ENCODE data around the gene ARFGAP3.

Gene ARFGAP3

DNA sequence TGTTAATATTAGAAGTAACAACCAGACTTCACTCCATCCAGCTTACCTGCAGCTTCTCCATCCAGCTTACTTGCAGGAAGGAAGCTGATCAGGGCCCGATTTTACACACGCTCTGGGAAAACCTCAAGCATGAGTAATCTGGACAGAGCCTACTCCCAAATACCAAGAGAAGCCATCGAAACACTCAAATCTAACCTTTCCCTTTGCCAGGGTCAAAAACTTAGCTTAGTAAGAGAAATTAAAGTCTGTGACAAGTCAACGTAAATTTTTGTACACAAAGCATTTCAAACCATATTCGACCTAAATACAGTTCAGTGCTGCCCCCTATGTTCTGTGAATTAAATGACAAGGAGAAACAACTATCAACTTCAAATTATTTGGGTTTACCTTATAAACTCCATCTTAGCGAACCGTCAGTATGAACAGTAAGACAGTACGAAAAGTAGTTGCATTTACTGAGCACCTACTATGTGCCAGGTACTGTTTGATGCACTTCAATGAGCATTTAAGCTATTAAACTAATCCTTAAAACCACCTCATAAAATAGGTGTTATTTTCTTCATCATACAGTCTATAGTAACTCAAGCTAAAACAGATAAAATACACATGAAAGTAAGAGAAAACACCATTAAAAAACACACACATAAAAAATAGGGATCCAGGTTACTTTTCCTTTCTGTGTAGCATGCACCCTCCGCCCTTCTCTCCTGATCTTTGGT is 36.9 kb downstream of the ARFGAP3 start:
- DNase-seq (ENCODE audit: low read depth, low spot score): no peak

DNA sequence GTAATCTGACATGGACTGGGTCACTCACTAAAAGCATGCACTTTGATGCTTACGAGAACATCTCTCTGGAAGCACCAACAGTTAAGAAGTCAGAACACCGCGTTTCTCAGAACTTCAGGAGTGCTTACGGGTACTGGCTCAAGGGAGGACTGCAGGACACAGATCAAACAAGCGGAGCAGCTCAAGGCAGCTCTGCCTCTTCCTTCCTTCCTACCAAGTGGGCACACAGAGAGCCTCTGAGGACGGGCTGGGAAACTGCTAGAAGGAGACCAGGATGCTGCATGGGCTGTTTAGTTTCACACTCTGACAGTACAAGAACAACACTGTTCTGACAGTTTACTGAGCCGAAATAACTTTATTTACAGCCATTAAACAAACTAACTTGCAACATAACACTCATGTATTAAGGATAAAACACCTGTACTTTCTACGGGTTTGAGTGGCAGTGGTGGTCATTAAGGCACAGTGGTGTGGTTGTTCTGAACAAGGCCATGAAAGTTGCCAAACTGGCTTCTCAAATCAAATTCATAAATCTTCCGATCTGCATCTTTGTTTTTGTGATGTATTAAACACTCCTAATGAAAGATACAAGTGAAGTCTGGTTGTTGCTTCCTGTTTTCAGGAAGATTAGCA is 37.5 kb downstream of the ARFGAP3 start:
- DNase-seq (ENCODE audit: low read depth, low spot score): no peak

DNA sequence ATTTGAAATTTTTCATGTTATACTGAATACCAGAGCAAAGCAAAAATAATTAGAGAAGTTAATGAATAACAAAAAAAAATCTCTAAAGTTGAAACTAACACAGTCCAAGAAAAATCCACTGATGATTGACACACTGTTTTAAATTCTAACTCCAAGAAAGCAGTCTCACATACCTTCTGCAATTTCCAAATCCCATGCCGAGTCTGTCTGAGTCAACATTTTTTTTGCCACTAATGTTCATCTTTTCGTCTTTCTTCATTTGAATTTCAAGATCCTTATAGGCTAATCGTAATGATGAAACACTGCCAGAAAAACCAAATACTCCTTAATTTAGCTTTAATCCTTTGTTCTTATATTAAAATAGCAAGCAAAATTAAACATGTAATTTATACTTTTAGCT is 39.5 kb downstream of the ARFGAP3 start:
- DNase-seq (ENCODE audit: low read depth, low spot score): no peak

- DNase-seq (ENCODE audit: low read depth, low spot score): no peak
These were observed 40.7 kb downstream of the ARFGAP3 start for GRCh38 chr22:42816336-42816735.

DNA sequence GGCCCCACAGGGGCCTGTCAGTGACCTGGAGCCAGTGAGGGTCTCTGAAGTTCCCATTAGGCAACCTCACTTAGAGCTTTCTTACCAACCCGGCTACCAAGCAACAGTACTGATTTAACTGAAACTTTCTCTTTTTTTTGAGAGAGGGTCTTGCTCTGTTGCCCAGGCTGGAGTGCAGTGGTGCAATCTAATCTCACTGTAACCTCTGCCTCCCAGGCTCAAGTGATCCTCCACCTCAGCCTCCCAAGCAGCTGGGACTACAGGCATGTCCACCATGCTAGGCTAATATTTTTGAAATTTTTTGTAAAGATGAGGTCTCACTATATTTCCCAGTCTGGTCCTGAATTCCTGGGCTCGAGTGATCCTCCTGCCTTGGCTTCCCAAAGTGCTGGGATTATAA is 42.5 kb downstream of the ARFGAP3 start:
- DNase-seq (ENCODE audit: low read depth, low spot score): no peak

GRCh38 chr22:42814215-42814614 is 42.9 kb downstream of the ARFGAP3 start:
- DNase-seq (ENCODE audit: low read depth, low spot score): no peak

DNA sequence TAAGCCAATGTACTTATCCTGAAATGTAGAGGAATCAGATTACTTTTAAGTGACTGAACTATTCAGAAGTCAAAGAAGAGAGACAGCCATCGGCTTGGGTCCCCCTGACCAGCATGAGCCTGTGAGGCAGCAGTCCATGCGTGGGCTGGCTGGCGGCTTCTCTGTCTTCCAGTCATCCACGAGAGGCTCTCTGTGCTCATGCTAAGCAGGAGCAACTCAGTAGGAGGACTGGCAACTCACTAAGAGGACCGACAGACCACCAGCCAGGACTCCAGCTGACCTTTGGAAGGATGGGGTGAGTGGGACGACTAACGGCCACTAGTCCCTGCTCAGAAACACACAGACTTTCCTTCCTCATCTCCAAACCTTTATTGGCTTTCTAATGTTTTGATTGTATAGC is 43.6 kb downstream of the ARFGAP3 start:
- no peak for DNase-seq (ENCODE audit: low read depth, low spot score)

GRCh38 chr22:42811459-42811858 is 45.6 kb downstream of the ARFGAP3 start:
- no peak for DNase-seq (ENCODE audit: low read depth, low spot score)

DNA sequence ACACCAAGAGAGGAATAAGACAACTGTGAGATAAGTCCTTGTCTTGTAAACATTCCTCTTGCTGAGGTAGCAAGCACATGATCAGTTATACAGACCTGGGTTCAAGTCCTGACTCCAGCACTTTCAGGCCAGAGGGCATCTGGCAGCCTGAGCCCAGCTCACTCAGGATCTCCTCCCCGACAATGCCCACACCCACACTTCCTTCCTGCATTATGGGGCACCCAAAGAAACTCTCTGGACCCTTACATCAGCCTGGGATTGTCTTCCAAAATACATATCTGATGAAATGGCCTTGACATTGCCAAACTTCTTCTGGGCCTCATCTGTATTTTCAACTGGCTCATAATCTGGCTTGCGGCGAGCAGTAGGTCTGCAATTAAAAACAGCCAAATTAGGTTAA is 48.6 kb downstream of the ARFGAP3 start:
- no peak for DNase-seq (ENCODE audit: low read depth, low spot score)

- no peak for DNase-seq (ENCODE audit: low read depth, low spot score)
These were observed 49.9 kb downstream of the ARFGAP3 start for GRCh38 chr22:42807185-42807584.

DNA sequence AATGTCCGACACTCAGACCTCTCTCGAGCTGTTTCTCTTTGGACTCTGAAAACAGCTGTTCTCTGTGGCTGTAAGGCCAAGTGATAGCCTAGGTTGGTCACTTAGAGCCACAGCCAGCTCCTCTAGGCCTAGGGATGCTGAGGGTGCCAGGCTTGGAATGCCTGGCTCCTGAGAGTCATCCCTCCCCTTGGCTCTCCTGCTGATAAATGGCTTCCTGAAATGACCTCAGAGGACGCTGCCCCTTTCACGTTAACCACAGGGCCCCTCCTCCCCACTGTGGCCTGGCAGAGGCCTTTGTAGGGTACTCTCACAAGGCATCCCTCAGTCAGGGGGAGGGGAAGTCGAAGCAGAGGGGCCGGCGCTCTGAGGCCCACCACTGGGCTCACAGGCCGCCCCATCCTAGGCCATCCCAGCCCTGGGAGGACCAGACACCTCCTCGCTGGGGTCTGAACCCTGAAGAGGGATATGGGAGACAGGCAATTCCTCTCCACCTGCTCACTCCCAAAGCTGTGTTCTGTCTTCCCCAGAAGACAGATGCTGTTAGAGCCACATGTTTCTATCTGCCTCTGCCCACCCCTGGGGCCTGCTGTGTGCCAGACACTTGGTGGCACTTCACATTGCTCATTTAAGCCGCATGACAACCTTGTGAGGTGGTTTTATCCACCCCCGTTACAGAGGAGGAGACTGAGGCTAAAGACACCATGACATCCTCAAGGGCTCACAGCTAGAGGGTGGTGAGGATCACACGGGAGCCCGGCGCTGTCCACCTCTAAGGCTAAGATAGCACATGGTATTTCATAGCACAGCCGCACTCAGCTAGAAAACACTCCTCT is 50.9 kb downstream of the ARFGAP3 start:
- DNase-seq (ENCODE audit: low read depth, low spot score): no peak

DNA sequence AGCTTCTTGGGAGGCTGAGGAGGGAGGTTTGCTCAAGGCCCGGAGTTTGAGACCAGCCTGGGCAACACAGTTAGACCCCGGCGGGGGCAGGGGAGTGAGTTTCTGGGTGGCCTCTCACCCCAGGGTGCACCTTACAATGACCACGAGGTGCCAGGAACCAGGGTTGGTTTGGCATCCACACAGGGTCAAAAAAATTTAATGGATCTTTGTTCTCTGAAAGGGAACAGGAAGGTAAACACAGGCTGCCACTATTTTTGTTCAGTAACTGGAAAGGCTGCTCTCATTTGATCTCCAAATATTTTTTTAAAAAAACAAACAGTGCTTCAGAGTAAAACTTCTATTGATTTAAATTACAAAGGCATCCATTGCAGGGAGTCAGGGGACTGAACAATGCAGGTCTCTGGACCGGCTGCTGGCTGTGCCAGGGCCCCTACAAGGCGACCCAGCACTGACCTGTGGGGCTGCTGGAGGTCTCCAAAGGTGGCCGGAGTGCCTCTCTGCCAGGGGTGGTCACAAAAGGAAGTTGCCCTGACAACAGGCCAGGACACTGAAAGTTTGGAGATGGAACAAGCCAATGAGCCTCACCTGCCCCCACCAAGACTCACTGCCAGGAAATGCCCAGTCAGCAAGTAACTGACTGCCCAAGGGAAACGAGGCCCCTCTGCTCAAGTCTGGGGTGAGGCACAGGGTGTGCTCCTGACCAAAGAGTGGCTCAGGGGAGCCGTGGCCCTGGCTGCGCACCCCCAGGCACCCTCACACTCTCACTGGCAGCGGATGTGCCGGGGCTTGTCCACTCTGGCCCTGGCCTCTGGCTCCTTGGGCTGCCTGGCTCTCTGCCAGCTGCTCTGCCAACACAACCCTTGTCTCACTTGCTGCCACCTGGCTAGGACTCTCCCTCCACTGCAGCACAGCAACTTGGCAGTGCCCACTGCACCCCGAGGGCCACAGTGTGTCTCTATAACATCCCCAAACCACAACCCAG is 51.8 kb downstream of the ARFGAP3 start:
- DNase-seq (ENCODE audit: low read depth, low spot score): no peak

DNA sequence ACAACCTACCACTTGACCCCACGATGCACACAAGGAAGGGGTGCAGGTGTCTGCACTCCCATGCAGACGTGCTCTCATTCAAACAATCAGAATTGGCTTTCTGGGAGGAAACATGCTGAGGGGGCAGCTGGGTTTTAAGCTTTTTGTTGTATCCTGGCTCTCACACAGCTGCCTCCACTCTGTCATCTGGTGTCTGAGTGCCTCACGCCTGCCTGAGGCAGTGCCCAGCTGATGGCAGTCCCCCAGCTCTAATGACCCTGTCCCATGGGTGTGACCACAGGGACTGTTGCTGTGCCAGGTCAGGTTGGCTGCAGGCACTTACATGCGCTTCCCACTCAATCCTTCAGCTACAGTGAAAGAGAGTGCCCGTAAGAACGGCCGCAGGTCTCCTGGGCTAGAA is 53.7 kb downstream of the ARFGAP3 start:
- no peak for DNase-seq (ENCODE audit: low read depth, low spot score)

GRCh38 chr22:42801252-42802080 is 55.6 kb downstream of the ARFGAP3 start:
- no peak for DNase-seq (ENCODE audit: low read depth, low spot score)

DNA sequence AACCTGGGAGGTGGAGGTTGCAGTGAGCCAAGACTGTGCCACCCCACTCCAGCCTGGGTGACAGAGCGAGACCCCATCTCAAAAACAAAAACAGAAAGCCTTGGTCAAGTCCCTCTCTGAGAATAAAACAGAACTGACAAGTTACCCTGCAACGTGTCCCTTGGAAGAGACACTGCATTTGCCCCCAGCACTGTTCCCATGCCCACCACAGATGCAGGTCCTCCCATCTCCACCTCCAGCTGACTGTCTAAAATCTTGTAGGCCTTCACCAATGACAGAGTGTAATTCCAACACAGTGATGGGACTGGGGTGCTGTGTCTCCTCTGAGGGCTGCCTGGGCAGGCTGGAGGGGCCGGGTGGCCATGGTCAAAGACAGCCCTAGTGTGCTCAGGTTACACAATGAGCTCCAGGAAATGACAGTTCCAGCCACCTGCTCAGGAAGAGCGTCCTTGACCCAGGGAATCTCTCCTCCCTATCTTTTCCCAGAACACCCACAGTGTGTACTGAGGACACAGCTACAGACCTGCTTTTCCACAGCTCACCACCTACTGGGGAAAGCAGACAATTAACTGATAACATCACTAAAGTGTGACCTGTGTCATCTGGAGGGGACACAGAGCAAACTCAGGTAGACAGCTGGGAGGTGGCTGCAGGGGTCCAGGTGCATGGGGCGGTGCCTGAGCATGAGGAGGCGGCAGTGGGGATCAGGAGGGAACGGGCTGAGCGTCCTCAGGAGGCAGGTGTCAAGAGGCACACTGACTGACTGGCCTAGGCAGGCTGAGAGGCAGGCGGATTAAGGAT is 56.4 kb downstream of the ARFGAP3 start:
- DNase-seq (ENCODE audit: low read depth, low spot score): no peak

- no peak for DNase-seq (ENCODE audit: low read depth, low spot score)
These were observed 57.3 kb downstream of the ARFGAP3 start for GRCh38 chr22:42799461-42800405.

GRCh38 chr22:42799061-42799460 is 58.0 kb downstream of the ARFGAP3 start:
- no peak for DNase-seq (ENCODE audit: low read depth, low spot score)

GRCh38 chr22:42797011-42797410 is 60.1 kb downstream of the ARFGAP3 start:
- DNase-seq (ENCODE audit: low read depth, low spot score): no peak

GRCh38 chr22:42796081-42796480 is 61.0 kb downstream of the ARFGAP3 start:
- DNase-seq (ENCODE audit: low read depth, low spot score): no peak
